ENCODE results near the gene APLF.
A peak's percentile ranks its signal among the peaks of the same experiment; 100 is the strongest.

Gene APLF, protein sequence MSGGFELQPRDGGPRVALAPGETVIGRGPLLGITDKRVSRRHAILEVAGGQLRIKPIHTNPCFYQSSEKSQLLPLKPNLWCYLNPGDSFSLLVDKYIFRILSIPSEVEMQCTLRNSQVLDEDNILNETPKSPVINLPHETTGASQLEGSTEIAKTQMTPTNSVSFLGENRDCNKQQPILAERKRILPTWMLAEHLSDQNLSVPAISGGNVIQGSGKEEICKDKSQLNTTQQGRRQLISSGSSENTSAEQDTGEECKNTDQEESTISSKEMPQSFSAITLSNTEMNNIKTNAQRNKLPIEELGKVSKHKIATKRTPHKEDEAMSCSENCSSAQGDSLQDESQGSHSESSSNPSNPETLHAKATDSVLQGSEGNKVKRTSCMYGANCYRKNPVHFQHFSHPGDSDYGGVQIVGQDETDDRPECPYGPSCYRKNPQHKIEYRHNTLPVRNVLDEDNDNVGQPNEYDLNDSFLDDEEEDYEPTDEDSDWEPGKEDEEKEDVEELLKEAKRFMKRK

DNA sequence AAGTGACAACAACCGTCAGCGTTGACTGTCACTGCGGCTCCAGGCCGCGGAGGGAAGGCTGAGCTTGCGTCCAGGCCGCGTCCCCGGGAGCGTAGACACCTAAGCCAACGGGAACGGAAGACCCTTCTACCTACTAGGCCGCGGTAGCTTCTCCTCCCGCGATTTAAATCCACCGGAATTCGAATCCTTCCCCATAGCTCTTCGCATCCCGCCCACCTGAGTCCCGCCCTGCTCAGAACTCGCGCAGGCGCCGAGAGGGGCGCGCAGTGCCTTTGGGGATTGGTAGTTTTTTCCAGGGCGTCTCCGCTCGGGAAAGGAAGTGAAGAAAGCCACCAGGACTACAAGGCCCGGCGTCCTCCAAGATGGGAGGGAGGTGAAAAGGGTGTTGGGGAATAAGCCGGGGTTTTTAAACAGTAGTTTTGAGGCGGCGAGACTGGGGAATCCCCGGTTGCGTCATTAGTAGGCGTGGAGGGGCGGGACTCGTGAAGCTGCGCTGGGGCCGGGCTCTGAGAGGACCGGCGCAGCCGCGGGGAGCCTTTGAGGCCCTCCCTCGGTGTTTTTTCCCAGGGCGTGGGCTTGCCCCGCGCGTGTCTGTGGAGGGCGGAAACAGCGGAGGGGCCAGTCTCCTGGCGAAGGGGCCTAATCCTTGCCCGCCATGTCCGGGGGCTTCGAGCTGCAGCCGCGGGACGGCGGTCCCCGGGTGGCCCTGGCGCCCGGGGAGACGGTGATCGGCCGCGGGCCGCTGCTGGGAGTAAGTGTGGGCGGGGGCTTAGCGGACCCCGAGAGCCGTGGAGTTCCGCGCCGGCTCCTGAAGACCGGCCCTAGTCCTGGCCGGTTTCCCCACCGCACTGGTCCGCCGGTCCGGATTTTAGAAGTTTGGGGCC, at the start of gene APLF, which contains the start of gene FBXO48:
TSS of gene APLF (plus strand) at position 509 of the 884 bp plus-strand sequence. CDS start at position 656, 147 bp downstream.
TSS of gene FBXO48 (minus strand) at position 218 of the 884 bp plus-strand sequence. CDS start 2,149 bp downstream, outside the sequence.
- peak; percentile 99 for DNase-seq

DNA sequence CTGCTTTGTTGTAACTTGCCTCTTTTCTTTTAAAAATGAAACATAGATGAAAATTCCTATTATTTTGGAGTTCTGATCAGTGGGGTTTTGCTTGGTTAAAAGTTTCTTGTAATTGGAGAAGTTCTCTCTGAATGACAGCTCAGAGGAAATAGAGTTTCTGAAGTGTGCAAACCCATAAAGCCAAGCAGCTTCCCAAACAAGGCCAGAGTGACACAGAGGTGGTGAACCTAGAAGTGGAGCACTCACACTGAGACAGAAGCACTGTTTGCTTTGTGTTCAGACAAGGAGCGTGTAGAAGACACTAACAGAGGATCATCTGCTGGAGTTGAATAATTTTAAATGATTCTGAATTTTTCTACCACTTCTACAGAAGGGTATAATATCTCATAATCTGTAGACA, 49.5 kb upstream of the APLF start:
- no peak for DNase-seq

DNA sequence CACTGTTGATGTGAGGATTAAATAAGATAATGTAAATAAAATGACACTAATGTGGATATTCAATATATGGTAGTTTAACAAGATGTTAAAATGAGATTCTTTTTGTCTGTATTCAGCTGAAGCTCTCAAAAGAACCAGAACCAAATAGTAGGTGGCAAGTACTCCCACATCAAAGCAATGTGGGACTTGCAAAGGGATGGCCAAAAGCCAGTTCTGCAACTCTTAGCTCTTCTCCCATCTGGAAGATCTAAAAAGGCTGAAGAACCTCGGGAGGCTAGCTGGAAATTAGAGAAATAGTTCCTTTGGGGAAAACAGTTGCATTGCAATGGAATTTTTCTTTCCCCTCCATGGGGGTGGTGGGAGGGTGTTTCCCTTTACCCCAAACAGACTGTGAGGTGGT, 49.0 kb upstream of the APLF start:
- no peak for DNase-seq

DNA sequence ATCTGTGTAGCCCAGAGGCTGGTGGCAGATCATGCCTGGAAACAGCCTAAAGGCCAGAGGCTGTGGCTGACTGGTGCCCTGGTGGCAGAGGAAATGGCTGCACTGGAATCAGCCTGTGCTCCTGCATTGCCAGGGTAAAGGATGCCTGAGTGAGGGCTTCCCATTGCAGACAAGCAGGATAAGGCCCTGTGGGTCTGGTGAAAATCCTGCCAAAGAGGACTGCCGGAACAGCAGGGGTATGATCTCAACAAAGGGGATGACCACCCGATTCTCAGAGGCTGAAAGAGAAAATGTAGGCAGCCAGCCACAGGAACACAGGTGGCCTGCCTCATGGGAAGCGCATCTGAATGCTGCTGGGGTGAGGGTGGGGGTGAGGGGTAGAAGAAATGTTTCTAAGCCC, 48.5 kb upstream of the APLF start:
- DNase-seq: no peak

DNA sequence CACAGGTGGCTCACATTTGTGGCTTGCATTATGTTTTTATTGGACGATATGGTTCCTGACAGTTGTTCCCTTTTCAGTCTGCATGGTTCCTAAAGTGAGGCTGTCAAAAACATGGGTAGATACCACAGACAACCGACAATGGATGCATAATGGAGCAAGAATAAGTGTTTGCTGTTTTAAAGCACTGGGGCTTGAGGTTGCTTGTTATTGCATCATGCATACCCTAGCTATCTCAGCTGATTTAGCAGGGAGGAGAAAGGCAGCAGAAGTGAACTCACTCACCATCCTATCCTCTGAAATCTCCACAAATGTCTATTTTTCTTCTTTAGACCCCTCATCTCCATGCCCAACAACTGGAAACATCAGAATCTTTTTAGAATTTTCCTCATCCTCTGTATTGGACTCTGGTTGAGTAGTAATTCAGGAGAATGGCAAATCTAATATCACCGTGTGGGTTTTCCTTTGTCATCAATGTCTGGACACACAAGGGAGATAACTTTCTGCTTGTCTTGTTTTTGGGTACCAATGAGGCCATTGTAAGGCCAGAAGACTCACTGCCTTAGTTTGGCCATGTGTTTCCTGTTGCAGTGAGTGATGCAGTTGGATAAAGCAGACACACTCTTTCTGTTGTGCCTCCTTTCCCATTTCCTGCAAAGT, 47.0 kb upstream of the APLF start:
- DNase-seq: no peak

DNA sequence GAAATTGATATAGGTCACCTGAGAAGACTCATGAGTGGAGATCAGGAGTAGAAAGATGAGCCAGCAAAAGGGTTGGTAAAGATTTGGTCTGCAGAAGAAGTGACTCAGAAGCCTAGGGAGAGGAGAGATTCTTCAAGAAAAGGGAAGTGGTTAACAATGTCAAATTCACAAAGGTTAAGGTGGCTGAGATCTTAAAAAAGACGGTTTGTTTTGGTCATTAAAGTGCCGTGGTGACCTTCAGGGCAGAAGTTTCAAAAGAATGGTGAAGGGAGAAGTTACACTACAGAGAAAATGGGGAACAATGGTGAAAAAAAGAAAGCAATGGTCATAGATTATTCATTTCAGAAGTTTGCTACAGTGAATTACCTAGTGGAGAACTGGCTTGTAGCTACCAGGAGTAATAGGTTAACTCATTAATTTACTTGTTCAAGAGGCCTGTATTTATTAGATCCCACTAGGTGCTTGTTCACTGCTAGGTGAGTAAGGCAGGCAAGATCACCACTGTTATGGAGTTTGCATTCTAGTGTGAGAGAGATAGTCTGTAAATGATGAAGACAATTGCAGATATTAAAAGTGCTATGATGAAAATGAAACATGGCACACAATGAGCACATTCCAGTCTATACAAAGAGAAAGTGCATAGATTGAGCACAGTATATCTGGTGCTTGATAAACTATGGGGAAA, 43.3 kb upstream of the APLF start:
- no peak for DNase-seq

DNA sequence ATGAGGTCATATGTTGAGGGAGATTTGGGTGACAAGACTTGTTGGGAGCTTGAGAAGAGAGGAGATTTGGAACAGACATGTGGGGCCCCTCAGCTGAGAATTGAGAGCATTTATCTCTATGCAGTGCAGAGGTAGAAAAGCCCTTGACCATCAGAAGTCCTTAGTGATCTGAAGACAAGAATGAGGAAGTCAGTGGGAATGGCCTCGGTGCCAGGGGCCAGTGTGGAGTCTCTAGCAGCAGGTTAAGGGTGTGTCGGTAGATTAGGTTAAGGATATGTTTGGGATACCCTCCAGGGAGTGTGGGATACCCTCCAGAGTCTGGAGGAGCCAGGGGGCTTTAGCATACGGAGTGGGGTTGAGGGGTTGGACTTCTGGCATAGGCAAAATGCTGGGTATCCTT, 41.9 kb upstream of the APLF start:
- DNase-seq: no peak

DNA sequence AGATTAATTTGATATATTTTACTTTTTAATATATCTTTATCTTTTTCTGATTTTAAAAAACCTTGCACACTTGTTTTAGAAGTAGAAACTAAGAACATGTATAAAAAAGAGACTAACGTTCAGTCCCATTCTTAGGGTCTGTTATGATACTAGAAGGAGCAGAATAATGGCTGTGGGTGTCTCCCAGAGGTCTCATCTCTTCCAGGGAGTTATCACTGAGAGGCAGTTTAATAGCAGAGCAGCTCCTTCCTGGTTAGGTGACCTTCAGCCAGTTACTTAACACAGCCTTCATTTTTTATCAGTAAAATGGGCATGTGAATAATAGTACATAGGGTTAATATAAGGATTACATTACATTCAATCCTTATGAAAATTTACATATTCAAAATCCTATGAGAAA, 40.9 kb upstream of the APLF start:
- DNase-seq: no peak

DNA sequence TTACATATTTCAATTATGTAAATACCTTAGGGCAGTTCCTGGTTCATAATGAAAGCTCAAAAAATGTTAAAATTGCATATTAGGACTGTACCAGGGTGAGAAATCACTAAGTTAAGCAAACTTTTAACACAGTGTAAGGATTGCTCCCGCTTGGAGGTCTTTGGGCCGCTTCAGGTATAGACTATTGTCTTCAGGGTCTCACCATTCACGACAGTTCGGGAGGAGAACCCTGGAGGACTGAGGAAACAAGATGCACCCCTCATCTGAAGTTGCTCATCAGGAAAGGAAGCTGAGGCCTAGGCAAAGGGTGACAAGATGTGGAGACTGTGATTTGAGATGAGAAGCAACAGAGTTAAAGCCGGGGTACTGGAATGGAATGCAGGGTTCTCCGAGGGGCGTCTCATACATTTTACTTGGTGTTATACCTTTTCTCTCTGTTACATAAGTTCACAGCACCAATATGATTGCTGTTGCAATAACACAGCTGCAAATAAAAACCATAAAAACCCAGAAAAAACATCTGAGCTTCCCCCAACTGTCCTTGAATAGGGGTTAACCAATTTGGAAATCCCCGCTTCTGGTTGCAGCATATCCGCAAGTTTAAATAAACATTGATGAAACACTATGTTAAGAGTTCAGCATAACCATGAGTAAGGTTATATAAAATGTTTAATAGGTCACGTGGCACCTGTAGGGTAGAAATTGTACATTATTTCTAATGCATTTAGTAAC, 40.4 kb upstream of the APLF start:
- no peak for DNase-seq

DNA sequence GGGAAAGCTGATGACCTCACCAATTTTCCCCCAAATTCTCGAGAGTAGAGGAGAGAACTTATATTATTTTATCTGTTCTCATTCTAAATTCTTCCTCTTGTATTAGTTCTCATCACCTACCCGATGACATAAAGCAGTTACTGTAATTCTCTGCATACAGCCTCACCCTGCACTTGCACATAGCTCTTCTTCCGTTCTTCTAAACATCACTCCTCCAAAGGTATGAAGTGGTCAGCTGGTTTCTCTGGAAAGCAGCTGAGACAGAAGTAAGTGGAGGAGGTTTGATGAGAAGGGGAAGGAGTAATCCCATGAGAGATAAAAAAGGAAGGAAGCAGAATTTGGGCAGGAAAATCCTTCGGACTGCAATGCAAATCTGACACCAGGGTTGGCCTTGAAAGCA, 39.3 kb upstream of the APLF start:
- DNase-seq: no peak

DNA sequence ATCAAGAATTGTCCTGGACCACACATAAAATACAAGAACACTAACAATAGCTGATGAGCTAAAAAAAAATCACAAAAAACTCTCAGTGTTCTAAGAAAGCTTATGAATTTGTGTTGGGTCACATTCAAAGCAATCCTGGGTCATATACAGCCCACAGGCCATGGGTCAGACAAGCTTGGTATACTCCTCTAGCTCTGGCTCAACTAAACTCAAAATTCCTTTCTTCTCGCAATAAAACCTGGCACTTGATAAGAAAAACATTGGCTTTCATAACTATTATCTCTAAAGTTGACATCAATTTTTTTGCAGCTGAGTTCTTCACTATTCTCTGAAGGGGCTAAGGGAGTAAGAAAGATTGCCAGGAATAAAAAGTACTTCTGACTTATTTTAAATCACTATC, 38.6 kb upstream of the APLF start:
- no peak for DNase-seq

DNA sequence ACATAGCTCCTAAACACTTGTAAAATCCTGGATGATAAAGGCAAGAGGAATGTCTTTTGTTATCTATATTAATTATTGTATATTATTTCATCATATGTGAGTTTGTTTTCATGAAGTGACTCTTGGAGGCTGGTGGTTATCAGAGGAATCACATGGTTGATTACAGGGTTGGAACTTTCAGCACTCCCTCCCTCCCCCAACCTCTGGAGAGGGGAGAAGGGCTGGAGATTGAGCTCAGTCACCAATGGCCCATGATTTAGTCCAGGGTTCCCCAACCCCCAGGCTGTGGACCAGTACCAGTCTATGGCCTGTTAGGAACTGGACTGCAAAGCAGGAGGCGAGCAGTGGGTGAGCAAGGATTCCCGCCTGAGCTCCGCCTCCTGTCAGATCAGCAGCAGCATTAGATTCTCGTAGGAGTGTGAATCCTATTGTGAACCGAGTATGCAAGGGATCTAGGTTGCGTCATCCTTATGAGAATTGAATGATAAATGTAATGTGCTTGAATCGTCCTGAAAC, 38.0 kb upstream of the APLF start:
- no peak for DNase-seq

DNA sequence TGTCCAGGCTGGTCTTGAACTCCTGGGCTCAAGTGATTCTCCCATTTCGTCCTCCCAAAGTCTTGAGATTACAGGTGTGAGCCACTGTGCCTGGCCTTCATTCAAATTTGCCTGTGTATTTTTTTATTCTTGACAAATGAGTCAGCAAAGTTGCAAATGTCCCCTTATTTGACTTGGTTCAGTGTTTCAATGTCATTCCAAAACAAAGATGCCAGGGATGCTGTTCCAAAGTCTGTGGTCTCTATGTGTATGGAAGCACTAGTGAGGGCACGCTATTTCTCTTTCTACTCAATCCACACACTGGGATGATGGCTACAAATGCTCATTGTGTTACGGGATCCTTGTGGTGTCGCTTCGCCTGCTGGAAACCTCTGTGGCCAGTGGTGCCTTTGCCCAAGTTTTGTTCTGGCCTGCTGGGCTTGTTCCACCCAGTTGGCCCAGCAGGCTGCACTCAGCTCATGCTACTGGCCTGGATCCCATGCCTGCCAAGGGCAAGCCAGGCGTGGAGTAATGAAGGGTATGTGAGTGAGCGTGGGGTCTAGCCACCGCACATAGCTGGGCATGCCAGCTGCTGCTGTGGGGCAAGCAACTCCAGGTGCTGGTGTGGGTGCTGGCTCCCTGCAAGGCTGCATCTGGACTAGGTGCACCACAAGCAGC, 35.9 kb upstream of the APLF start:
- DNase-seq: no peak

DNA sequence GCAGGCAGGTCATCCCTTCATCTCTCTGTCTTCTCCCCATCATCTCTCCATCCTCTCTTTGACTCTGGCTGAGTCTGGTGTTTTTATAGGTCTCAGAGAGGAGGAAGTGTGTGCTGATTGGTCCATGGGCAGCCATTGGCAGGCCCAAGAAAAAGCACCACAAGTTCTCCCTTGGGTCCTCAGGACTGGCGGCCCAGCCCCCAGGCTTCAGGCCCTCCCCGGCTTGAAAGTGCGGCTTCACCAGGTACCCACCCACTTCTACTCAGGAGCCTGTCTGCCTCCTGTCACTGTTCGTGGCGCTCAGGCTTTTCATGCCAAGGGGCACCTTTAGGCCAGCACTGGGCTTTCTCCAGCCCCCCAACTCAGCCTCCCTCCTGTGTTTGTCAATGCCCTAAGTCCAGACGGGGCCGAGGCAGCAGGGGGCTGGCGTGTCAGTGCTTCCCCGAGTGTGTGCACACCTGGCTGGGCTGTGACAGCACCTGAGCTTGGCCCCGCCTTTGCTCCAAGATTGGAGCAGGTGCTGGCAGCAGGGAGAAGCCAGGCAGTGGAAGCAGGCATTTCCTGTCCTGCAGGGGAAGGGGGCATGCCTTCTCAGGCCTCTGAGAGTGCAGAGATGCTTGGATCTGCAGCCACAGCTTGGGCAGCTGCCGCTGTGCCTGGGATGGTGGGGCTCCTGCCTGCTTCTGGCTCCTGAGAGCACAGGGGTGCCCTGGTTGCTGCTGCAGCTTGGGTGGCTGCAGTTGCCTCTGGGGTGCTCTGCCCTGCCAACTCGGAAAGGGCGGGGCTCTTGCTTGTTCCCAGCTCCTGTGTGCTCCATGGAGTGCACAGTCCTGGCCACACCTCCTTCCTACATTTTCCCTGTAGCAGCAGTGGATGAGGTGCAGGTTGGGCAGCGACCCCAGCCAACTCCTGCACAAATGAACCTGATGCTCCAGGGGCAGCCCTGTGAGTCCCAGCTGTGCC, 34.4 kb upstream of the APLF start:
- DNase-seq: no peak

DNA sequence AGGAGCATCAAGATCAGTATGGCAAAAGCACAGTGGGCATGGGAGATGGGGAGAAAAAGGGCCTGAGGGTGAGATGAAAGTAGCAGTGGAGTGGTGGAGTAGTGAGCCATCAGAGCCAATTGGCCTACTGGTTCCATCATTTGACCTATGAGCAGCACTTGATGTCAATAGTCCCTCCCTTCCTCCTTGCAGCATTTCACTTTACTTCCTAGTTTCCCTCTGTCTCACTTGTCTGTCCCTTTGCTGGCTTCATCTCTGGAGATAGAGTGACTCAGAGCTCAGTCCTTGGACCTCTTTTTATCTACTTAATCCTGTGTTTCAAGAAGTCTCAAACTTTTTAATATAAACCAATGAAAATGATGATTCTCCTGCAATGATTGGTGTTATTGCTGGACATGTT, 32.4 kb upstream of the APLF start:
- no peak for DNase-seq

DNA sequence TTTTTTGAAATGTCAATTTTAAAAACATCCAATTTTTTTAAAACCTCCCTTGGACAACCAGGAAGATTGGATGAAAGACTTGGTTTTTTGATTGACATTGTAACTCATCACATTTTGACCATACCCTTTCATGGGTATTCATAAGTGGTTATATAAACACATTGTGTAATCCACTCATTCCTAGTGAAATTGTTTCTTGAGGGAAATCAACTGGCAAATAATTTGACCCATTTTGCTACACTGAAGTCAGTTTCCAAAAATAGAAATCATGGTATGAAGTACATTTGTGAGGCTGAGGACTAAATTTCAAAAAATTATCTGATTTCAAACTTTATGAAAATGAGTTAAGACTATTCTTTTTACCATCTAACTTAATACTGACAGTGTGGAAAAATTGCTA, 31.8 kb upstream of the APLF start:
- DNase-seq: no peak

DNA sequence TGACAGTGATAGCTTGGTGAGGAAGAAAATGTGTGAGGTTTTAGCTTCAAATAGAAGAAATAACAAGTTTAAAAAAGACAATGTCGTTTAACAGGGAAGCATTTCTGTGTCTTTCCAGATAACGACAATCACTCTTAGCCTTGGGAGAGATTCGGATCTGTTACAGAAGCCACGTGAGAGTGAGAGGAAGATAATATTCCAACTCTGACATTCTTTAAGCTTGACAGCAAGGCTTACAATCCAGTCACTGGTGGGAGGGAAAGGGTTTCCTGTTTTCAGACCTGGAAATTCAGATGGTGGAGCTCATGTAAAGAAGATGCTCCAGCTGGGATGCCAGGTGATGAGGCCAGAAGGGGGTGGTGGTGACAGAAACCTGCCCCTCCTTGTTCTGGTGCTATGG, 31.1 kb upstream of the APLF start:
- no peak for DNase-seq

DNA sequence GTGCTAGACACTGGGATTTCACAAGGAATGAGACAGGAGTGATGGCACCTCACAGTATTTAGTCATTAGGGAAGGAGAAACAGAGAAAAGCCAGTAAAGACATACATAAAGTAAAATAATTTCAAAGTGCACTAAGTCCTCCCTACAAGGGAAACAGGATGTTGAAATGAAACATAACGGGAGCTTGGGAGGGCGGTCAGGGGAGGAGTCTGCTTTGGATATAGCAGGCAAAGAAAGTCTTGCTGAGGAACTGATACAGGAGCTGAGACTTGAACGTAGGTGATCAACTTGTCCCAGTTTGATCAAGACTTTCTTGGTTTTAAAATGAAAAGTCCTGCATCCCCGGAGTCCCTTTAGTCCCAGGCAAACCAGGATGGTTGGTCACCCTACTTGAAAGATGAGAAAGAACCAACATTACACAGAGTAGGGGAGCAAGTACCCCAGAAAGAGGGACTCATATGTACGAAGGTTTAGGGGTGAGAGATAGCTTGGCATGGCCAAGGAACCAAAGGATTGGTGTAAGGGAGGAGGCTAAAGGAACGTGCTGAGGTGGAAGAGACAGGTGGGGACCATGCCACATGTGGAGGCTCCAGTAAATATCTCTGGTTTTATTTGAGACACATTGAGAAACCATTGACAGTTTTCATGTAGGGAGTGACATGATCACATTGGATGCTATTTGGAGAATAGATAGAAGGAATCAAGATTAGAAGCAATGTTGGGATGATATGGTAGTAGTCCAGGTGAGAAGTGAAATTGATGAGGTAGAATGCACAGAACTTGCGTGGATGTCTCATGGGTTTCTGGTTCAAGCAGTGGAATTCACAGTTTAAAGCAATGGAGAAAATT, 28.7 kb upstream of the APLF start:
- no peak for DNase-seq
